ENCODE measurements around the gene TMEM267. TPM values are rescaled to one million over a fixed set of nuclear protein-coding genes. Genes with fewer than 3 reads are reported as not detected.
"Not testable (repeated sequence)": the region's sequence is repeated elsewhere in the genome, so short reads cannot be mapped to it uniquely, and the experiment has no call there.

The TMEM267 gene
- total RNA-seq, 1 experiment from 2014 or later = 6.3 TPM

- Histone ChIP-seq H3K36me3 (replicated peaks; ENCODE audit: control insufficient read depth, insufficient read depth, low read length) (peaks cover 2% of the 10 kb centered on the region), H3K4me3 (ENCODE audit: insufficient read depth, low read depth, low read length) (peak overlapping the region; percentile 97), H3K27me3 (ENCODE audit: control insufficient read depth, insufficient read depth, low read length) (no peaks in the 10 kb centered on the region)
- peak; percentile 84 for DNase-seq
Measured at GRCh38 chr5:43484106-43484849, 613 bp upstream of the TMEM267 start.

- Histone ChIP-seq H3K36me3 (replicated peaks; ENCODE audit: control insufficient read depth, insufficient read depth, low read length) (no peaks in the 10 kb centered on the region; the same call in 1 of the 2 replicates), H3K4me3 (ENCODE audit: insufficient read depth, low read depth, low read length) (peak overlapping the region; percentile 97), H3K27me3 (ENCODE audit: control insufficient read depth, insufficient read depth, low read length) (no peaks in the 10 kb centered on the region)
- DNase-seq = peak; percentile 23
Measured at GRCh38 chr5:43482490-43483297, 971 bp downstream of the TMEM267 start.

GRCh38 chr5:43469671-43470391 lies 13.8 kb downstream of the TMEM267 start:
- no peaks in the 10 kb centered on the region for H3K27me3 ChIP-seq (ENCODE audit: control insufficient read depth, insufficient read depth, low read length)
- H3K36me3 ChIP-seq (replicated peaks; ENCODE audit: control insufficient read depth, insufficient read depth, low read length) = no peaks in the 10 kb centered on the region
- DNase-seq = no peak
- H3K4me3 ChIP-seq (ENCODE audit: insufficient read depth, low read depth, low read length) = no peak overlapping the region

- no peak overlapping the region for H3K4me3 ChIP-seq (ENCODE audit: insufficient read depth, low read depth, low read length)
- H3K36me3 ChIP-seq (replicated peaks; ENCODE audit: control insufficient read depth, insufficient read depth, low read length) = no peaks in the 10 kb centered on the region
- no peaks in the 10 kb centered on the region for H3K27me3 ChIP-seq (ENCODE audit: control insufficient read depth, insufficient read depth, low read length)
- DNase-seq = no peak
Measured at GRCh38 chr5:43467100-43467499, 16.6 kb downstream of the TMEM267 start.

GRCh38 chr5:43465455-43465854 lies 18.2 kb downstream of the TMEM267 start:
- not testable (repeated sequence) for H3K36me3 ChIP-seq (replicated peaks; ENCODE audit: control insufficient read depth, insufficient read depth, low read length); H3K27me3 ChIP-seq (ENCODE audit: control insufficient read depth, insufficient read depth, low read length); DNase-seq; H3K4me3 ChIP-seq (ENCODE audit: insufficient read depth, low read depth, low read length)

GRCh38 chr5:43461066-43461465 lies 22.6 kb downstream of the TMEM267 start:
- Histone ChIP-seq H3K36me3 (replicated peaks; ENCODE audit: control insufficient read depth, insufficient read depth, low read length) (no peaks in the 10 kb centered on the region; the same call in 1 of the 2 replicates), H3K27me3 (ENCODE audit: control insufficient read depth, insufficient read depth, low read length) (no peaks in the 10 kb centered on the region), H3K4me3 (ENCODE audit: insufficient read depth, low read depth, low read length) (no peak overlapping the region)
- no peak for DNase-seq

GRCh38 chr5:43456556-43456955 lies 27.1 kb downstream of the TMEM267 start:
- Histone ChIP-seq H3K27me3 (ENCODE audit: control insufficient read depth, insufficient read depth, low read length) (no peaks in the 10 kb centered on the region), H3K36me3 (replicated peaks; ENCODE audit: control insufficient read depth, insufficient read depth, low read length) (no peaks in the 10 kb centered on the region; the same call in 1 of the 2 replicates), H3K4me3 (ENCODE audit: insufficient read depth, low read depth, low read length) (no peak overlapping the region)
- no peak for DNase-seq

GRCh38 chr5:43441575-43441974 lies 42.1 kb downstream of the TMEM267 start:
- H3K36me3 ChIP-seq (replicated peaks; ENCODE audit: control insufficient read depth, insufficient read depth, low read length); H3K4me3 ChIP-seq (ENCODE audit: insufficient read depth, low read depth, low read length); DNase-seq; H3K27me3 ChIP-seq (ENCODE audit: control insufficient read depth, insufficient read depth, low read length): not testable (repeated sequence)

- Histone ChIP-seq H3K36me3 (replicated peaks; ENCODE audit: control insufficient read depth, insufficient read depth, low read length) (no peaks in the 10 kb centered on the region), H3K4me3 (ENCODE audit: insufficient read depth, low read depth, low read length) (no peak overlapping the region), H3K27me3 (ENCODE audit: control insufficient read depth, insufficient read depth, low read length) (no peaks in the 10 kb centered on the region)
- no peak for DNase-seq
Measured at GRCh38 chr5:43437062-43437660, 46.5 kb downstream of the TMEM267 start.

GRCh38 chr5:43433382-43433781 lies 50.3 kb downstream of the TMEM267 start:
- DNase-seq = no peak
- Histone ChIP-seq H3K36me3 (replicated peaks; ENCODE audit: control insufficient read depth, insufficient read depth, low read length) (no peaks in the 10 kb centered on the region), H3K4me3 (ENCODE audit: insufficient read depth, low read depth, low read length) (no peak overlapping the region), H3K27me3 (ENCODE audit: control insufficient read depth, insufficient read depth, low read length) (no peaks in the 10 kb centered on the region)

GRCh38 chr5:43432486-43433375 lies 50.9 kb downstream of the TMEM267 start:
- Histone ChIP-seq H3K4me3 (ENCODE audit: insufficient read depth, low read depth, low read length) (no peak overlapping the region), H3K27me3 (ENCODE audit: control insufficient read depth, insufficient read depth, low read length) (no peaks in the 10 kb centered on the region), H3K36me3 (replicated peaks; ENCODE audit: control insufficient read depth, insufficient read depth, low read length) (no peaks in the 10 kb centered on the region)
- DNase-seq = peak; percentile 4

GRCh38 chr5:43429706-43430105 lies 54.0 kb downstream of the TMEM267 start:
- no peaks in the 10 kb centered on the region for H3K36me3 ChIP-seq (replicated peaks; ENCODE audit: control insufficient read depth, insufficient read depth, low read length)
- no peak for DNase-seq
- H3K27me3 ChIP-seq (ENCODE audit: control insufficient read depth, insufficient read depth, low read length) = no peaks in the 10 kb centered on the region
- H3K4me3 ChIP-seq (ENCODE audit: insufficient read depth, low read depth, low read length) = no peak overlapping the region

- H3K4me3 ChIP-seq (ENCODE audit: insufficient read depth, low read depth, low read length) = no peak overlapping the region
- H3K36me3 ChIP-seq (replicated peaks; ENCODE audit: control insufficient read depth, insufficient read depth, low read length) = no peaks in the 10 kb centered on the region
- no peak for DNase-seq
- no peaks in the 10 kb centered on the region for H3K27me3 ChIP-seq (ENCODE audit: control insufficient read depth, insufficient read depth, low read length)
Measured at GRCh38 chr5:43429016-43429415, 54.6 kb downstream of the TMEM267 start.
